GM19328 (cell line): ENCODE results near the gene POLR2E.
"Not testable (repeated sequence)": the region's sequence is repeated elsewhere in the genome, so short reads cannot be mapped to it uniquely, and the experiment has no call there.

Source experiments
- ATAC-seq: cut with Tn5 transposase; IDR thresholded peaks from one replicate; pipeline ENCODE4 v1.9.1; 2021; ENCODE audit warnings: mild to moderate bottlenecking, moderate library complexity; ENCODE audit not compliant: unreplicated experiment

The POLR2E gene

GRCh38 chr19:1126984-1127760 lies 32.0 kb upstream of the POLR2E start:
- ATAC-seq = no peak

DNA sequence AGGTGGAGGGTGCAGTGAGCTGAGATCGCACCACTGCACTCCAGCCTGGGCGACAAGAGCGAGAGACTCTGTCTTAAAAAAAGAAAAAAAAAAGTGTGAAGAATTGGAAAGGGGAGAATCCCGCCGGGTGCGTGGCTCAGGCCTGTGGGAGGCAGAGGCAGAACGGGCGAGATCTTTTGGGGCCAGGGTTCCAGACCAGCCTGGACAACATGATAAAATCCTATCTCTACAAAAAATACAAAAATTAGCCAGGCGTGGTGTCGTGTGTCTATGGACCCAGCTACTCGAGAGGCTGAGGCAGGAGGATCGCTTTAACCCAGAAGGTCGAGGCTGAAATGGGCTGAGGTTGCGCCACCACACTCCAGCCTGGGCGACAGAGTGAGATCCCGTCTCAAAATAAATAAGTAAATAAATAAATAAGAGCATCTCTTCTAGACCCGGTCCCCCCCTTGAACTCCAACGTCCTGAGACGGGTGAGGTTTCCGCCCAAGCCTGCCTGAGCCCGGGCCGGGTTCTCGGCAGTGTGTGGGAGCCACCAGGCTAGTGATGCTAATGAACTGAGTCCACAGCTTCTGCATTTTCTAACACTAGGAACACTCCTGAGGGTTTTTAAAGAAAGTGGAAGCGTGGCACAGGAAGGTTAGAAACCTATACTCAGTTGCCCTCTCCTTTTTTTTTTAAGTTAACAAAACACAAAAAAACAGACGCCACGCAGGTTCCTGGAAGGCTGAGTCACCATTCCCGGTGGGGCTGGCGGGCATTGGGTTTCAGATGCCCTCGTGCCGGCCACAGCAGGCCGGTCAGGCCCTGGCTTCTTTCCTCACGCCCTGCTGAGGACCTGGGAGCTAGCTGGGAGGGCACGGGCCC lies 30.7 kb upstream of the POLR2E start:
- no peak for ATAC-seq

DNA sequence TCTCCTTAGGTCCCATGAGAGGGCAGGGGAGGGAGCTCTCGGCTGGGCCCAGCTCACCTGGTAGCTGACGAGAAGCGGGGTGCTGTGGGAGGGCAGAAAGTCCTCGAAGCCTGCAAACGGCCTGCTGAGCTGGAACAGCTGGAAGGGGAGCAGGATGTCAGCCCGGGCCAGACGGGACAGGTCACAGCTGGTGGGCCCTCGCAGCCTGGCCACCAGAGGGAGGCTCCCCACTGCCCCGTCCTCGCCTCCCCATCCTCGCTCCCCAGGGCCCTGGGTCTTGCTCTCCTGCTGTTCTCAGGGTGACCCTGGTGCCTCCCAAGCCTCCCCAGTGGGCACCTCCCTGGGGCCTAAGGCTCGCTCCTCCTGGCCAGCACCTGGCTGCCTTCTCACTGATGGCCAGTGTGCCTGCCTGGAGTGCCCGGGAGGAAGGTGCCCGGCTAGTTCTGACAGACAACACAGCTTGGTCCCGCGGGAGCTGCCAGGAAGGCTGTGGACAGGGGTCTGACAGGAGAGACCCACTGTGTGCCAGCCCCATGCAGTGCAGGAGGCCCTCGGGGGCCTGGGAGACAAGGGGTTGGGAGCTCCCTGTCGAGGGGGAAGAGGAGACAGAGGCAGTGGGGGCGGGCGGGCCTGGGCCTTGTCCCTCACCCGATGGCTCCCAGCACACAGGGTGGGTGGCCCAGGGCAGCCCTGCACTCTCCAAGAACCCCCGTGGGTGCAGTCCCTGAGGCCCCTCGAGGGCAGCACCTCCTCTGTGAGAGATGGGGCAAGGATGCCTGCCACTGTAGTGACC lies 28.9 kb upstream of the POLR2E start:
- no peak for ATAC-seq

GRCh38 chr19:1123381-1123780 lies 28.2 kb upstream of the POLR2E start:
- no peak for ATAC-seq

DNA sequence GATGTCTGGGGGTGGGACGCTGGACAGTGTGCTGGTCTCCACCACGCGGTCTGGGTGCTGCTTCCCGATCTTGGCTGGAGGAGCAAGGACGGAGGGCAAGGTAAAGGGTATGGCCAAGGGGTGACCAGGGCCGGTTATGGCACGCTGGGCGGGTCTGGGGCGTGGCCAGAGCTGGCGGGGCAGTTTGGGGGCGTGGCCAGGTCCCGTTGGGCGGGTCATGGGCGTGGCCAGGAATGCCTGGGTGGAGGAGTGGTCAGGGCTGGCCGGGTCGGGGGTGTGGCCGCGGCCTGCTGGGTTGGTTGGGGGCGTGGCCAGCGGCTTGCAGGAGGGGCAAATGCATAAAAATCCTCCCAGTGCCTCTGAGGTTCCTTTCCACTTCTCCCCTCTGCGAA lies 27.8 kb upstream of the POLR2E start:
- no peak for ATAC-seq

DNA sequence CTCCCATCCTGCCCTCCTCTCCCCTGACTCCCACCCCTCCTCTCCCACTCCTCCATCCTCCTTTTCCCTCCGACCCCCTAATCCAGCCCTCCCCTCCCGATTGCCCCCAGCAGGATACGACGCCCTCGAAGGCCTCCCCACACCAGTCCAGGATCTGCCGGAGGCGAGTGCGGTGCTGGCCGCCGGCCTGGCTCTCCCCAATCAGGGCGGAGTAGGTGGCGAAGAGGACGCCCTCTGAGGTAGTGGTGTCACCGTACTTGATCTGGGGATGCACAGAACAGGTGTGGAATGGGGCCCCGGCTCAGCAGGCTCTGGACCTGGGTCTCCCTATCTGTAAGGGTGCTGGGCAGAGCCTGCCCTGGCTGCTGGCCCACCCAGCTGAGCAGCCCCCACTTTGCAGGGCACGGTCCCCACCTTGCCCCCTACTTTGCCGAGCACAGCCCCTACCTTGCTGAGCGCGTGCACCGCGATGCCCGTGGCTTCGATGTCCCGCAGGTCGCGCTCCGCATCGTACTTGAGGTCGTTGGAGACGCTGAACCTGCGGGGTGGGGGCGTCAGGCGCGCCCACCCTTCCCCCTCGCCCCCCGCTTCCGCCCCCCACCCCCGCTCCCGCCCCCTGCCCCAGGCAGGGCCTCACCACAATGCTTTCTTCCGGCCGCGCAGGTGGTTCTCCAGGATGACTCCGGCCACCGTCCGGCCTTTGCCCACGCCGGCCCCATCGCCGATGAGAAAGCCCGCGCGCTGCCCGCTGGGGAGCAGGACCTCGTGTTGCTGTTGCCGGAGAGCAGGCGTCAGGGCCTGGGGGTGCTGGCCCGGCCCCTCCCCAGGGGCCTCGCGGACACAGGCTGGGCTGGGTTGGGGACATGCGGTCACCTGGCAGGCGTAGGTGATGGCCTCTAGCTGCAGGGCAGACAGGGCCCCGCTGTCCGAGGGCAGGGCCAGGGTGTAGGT lies 27.1 kb upstream of the POLR2E start:
- no peak for ATAC-seq

- no peak for ATAC-seq
These were observed 26.2 kb upstream of the POLR2E start for GRCh38 chr19:1121395-1121794.

GRCh38 chr19:1119475-1120217 lies 24.5 kb upstream of the POLR2E start:
- no peak for ATAC-seq

- ATAC-seq = no peak
These were observed 23.8 kb upstream of the POLR2E start for GRCh38 chr19:1118999-1119398.

GRCh38 chr19:1117654-1118053 lies 22.5 kb upstream of the POLR2E start:
- ATAC-seq = no peak

- ATAC-seq = no peak
These were observed 21.8 kb upstream of the POLR2E start for GRCh38 chr19:1116726-1117581.

- no peak for ATAC-seq
These were observed 20.7 kb upstream of the POLR2E start for GRCh38 chr19:1115646-1116420.

DNA sequence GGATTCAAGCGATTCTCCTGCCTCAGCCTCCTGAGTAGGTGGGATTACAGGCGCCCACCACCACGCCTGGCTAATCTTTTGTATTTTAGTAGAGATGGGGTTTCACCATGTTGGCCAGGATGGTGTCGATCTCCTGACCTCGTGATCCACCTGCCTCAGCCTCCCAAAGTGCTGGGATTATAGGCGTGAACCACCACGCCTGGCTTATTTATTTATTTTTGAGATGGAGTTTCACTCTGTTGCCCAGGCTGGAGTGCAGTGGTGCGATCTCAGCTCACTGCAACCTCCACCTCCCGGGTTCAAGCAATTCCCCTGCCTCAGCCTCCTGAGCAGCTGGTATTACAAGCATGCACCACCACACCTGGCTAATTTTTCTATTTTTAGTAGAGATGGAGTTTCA lies 19.6 kb upstream of the POLR2E start:
- ATAC-seq = not testable (repeated sequence)

DNA sequence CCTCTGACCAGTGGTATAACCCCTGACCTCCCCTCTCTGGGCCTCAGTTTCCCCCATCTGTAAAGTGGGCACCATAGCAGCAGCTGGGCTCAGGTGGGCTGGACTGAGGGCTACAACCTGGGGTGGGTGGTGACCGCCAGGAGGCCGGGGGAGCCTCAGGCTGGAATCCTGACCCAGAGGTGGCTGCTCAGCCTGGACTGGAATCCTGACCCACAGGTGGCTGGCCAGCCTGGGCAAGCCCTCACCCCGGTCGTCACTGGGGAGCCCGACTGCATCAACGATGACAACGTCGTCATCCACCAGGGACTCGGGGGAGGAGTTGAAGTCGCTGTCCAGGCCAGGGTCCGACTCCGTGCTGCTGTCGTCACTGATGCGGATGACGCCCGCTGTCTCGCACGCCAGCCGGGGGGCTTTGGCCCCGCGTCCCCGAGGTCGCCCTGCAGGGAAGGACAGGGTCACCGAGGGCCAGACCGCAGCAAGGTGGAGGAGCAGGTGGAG lies 18.9 kb upstream of the POLR2E start:
- ATAC-seq = no peak

DNA sequence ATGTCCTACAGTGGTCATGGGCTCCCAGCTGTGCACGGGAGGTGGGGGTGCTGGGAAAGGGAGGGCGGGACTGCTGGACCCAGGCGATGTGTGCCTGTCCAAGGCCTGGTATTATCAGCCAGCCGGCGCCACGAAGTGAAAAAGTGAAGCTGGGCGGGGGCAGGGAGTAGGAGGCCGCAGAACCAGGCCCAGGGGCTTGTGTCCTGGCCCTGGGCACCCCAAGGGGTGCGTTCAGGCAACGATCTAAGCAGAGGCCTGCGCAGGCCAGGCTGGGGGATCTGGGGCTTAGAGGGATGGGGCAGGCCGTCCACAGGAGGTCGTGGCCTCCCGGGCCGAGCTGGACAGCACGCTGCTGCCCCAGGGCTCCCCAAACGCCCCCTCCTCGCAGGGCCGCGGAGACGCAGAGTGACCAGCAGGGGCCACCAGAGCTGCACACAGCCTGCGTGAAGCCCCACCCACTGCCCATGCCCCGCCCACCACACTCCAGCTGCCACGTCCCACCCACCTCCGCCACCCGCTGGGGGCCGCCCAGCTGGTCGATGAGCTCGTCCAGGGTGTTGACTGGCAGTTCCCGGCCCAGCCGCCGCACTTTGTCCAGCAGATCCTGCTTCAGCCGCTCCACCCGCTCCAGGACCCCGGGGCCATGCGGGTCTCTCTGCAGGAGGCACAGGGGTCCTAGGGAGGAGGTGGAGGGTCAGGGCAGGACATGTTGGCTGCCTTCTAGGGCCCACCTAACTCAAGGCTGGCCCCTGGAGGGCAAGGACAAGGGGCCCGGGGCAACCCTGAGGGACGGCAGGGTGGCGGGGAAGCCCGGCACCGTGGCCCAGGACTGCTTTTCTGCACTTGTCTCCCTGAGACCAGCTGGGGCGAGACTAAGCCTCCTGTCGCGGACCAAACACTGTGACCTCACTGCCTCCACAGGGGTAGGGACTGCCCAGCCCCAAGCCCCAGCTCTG lies 18.1 kb upstream of the POLR2E start:
- no peak for ATAC-seq

- ATAC-seq = no peak
These were observed 17.3 kb upstream of the POLR2E start for GRCh38 chr19:1112268-1113029.
